ENCODE data around the gene PPP1R17.

GRCh38 chr7:31702354-31702753 is 15.3 kb downstream of the PPP1R17 start:
- TF ChIP-seq, protein P1, sequence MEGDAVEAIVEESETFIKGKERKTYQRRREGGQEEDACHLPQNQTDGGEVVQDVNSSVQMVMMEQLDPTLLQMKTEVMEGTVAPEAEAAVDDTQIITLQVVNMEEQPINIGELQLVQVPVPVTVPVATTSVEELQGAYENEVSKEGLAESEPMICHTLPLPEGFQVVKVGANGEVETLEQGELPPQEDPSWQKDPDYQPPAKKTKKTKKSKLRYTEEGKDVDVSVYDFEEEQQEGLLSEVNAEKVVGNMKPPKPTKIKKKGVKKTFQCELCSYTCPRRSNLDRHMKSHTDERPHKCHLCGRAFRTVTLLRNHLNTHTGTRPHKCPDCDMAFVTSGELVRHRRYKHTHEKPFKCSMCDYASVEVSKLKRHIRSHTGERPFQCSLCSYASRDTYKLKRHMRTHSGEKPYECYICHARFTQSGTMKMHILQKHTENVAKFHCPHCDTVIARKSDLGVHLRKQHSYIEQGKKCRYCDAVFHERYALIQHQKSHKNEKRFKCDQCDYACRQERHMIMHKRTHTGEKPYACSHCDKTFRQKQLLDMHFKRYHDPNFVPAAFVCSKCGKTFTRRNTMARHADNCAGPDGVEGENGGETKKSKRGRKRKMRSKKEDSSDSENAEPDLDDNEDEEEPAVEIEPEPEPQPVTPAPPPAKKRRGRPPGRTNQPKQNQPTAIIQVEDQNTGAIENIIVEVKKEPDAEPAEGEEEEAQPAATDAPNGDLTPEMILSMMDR (IDR thresholded peaks at IDR 0.05) = no peak
- TF ChIP-seq POLR2A (IDR thresholded peaks at IDR 0.05) = no peak
